ENCODE measurements around the gene CEP72.

DNA sequence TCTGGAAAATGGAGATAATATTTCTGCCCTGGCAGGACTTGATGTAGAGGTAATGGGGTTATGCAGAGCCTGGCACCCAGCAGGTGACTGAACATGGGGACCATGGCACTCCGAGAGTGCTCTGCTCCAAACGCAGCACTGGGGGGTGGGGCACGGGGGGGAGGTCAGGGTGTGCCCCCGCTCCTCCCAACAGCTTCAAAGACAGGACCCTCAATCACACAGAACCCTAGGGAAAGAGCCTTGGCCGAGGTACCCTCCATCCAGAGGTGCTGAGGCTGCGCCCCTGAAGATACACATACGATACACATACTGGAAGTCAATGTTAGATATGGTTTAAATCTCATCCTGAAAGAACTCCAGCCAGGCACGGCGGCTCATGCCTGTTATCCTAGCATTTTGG, 26.6 kb upstream of the CEP72 start:
- no peak for TF ChIP-seq POLR2A (IDR thresholded peaks at IDR 0.05)
- TF ChIP-seq, protein P1, sequence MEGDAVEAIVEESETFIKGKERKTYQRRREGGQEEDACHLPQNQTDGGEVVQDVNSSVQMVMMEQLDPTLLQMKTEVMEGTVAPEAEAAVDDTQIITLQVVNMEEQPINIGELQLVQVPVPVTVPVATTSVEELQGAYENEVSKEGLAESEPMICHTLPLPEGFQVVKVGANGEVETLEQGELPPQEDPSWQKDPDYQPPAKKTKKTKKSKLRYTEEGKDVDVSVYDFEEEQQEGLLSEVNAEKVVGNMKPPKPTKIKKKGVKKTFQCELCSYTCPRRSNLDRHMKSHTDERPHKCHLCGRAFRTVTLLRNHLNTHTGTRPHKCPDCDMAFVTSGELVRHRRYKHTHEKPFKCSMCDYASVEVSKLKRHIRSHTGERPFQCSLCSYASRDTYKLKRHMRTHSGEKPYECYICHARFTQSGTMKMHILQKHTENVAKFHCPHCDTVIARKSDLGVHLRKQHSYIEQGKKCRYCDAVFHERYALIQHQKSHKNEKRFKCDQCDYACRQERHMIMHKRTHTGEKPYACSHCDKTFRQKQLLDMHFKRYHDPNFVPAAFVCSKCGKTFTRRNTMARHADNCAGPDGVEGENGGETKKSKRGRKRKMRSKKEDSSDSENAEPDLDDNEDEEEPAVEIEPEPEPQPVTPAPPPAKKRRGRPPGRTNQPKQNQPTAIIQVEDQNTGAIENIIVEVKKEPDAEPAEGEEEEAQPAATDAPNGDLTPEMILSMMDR (IDR thresholded peaks at IDR 0.05), result no peak
